Measurements from ENCODE around the gene GRAMD1B. TPM values are rescaled to one million over a fixed set of nuclear protein-coding genes. Genes with fewer than 3 reads are reported as not detected.

The GRAMD1B gene
- total and polyA plus RNA-seq, 4 donors: 0.29 to 2.6 (median 1.3) TPM

DNA sequence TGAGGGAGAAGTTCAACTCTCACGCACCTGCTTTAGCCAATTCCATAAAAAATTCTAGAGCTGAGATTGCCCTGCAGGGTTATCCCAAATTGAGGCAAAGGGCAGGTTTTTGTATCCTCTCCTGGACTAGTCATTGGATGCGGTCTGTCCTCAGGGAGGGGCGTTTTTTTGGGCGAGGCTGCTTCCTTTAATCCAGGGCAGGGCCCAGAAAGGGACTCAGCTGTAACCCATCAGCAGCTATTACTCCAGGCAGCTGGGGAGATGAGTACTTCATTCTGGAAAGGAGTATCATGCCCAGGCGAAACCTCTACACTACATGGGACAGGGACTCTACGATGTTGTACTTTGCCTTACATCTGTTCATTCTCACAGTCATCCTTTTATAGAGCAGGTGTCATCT, 121.0 kb downstream of the GRAMD1B start:
- no peaks in the 10 kb centered on the region for H3K4me1 ChIP-seq (ENCODE audit: control insufficient read depth in 4 of 4, insufficient read depth in 4 of 4, low read length in 3 of 4)
- 77% methylated on average over 6 of the region's 6 CpGs for WGBS
- no peak for DNase-seq (ENCODE audit: low spot score)
- no peak overlapping the region for H3K27ac ChIP-seq (ENCODE audit: low read depth in 1 of 2, low read length in 2 of 2)
- H3K4me3 ChIP-seq (ENCODE audit: low read depth in 1 of 3, low read length in 3 of 3): no peak overlapping the region
- H3K36me3 ChIP-seq (ENCODE audit: control insufficient read depth in 4 of 4, insufficient read depth in 3 of 4, low read depth in 1 of 4, low read length in 3 of 4): no peaks in the 10 kb centered on the region
- H3K9me3 ChIP-seq (ENCODE audit: control insufficient read depth in 4 of 4, low read length in 3 of 4): no peaks in the 10 kb centered on the region
- no peaks in the 10 kb centered on the region for H3K27me3 ChIP-seq (ENCODE audit: control insufficient read depth in 4 of 4, insufficient read depth in 4 of 4, low read length in 3 of 4)
- H3K9ac ChIP-seq (ENCODE audit: low read depth in 1 of 2, low read length in 2 of 2): no peak overlapping the region
- TF ChIP-seq FOXA1 (IDR thresholded peaks at IDR 0.05): no peak
- TF ChIP-seq HNF4G (IDR thresholded peaks at IDR 0.05): no peak
- TF ChIP-seq, protein P1, sequence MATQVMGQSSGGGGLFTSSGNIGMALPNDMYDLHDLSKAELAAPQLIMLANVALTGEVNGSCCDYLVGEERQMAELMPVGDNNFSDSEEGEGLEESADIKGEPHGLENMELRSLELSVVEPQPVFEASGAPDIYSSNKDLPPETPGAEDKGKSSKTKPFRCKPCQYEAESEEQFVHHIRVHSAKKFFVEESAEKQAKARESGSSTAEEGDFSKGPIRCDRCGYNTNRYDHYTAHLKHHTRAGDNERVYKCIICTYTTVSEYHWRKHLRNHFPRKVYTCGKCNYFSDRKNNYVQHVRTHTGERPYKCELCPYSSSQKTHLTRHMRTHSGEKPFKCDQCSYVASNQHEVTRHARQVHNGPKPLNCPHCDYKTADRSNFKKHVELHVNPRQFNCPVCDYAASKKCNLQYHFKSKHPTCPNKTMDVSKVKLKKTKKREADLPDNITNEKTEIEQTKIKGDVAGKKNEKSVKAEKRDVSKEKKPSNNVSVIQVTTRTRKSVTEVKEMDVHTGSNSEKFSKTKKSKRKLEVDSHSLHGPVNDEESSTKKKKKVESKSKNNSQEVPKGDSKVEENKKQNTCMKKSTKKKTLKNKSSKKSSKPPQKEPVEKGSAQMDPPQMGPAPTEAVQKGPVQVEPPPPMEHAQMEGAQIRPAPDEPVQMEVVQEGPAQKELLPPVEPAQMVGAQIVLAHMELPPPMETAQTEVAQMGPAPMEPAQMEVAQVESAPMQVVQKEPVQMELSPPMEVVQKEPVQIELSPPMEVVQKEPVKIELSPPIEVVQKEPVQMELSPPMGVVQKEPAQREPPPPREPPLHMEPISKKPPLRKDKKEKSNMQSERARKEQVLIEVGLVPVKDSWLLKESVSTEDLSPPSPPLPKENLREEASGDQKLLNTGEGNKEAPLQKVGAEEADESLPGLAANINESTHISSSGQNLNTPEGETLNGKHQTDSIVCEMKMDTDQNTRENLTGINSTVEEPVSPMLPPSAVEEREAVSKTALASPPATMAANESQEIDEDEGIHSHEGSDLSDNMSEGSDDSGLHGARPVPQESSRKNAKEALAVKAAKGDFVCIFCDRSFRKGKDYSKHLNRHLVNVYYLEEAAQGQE (IDR thresholded peaks at IDR 0.05): no peak
- no peak for TF ChIP-seq JUND (IDR thresholded peaks at IDR 0.05)
- no peak for TF ChIP-seq SP1 (IDR thresholded peaks at IDR 0.05)
- no peak for TF ChIP-seq EGR1 (IDR thresholded peaks at IDR 0.05; ENCODE audit: low read depth in 2 of 2)
- TF ChIP-seq HNF4A (conservative IDR thresholded peaks at IDR 0.05): no peak
- no peak for TF ChIP-seq YY1 (IDR thresholded peaks at IDR 0.05)
- TF ChIP-seq, protein P2, sequence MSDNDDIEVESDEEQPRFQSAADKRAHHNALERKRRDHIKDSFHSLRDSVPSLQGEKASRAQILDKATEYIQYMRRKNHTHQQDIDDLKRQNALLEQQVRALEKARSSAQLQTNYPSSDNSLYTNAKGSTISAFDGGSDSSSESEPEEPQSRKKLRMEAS (IDR thresholded peaks at IDR 0.05): no peak
- TF ChIP-seq GABPA (IDR thresholded peaks at IDR 0.05 in 1 of 2, conservative IDR thresholded peaks at IDR 0.05 in 1 of 2): no peak

DNA sequence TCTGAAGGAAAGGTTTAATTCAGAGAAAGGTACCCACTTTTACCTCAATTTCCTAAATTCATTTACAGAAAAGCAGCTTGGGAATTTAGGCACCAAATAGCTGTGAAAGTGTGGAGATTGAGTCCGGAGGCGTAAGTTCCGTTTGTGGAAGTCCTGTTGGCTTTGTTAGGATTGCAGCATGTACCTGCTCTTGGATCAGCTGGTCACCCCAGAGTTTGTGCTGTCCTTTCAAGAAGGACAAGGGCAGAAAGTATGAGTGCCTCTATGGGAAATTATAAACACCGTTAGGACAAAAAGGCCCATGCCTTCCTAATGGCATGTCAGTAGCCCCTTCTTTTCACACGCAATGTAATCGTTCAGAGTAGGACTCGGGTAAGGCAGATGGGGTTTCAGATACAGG, 126.6 kb downstream of the GRAMD1B start:
- no peak for DNase-seq (ENCODE audit: low spot score)
- WGBS: 88% methylated on average over 7 of the region's 7 CpGs
- Histone ChIP-seq H3K4me3 (ENCODE audit: low read depth in 1 of 3, low read length in 3 of 3) (no peak overlapping the region), H3K4me1 (ENCODE audit: control insufficient read depth in 4 of 4, insufficient read depth in 4 of 4, low read length in 3 of 4) (peaks cover 0 to 5% (median 0%) of the 10 kb centered on the region in 4 donors), H3K27ac (ENCODE audit: low read depth in 1 of 2, low read length in 2 of 2) (no peak overlapping the region), H3K36me3 (ENCODE audit: control insufficient read depth in 4 of 4, insufficient read depth in 3 of 4, low read depth in 1 of 4, low read length in 3 of 4) (no peaks in the 10 kb centered on the region), H3K9me3 (ENCODE audit: control insufficient read depth in 4 of 4, low read length in 3 of 4) (no peaks in the 10 kb centered on the region), H3K9ac (ENCODE audit: low read depth in 1 of 2, low read length in 2 of 2) (no peak overlapping the region), H3K27me3 (ENCODE audit: control insufficient read depth in 4 of 4, insufficient read depth in 4 of 4, low read length in 3 of 4) (no peaks in the 10 kb centered on the region)
- TF ChIP-seq YY1 (IDR thresholded peaks at IDR 0.05) (no peak), GABPA (IDR thresholded peaks at IDR 0.05 in 1 of 2, conservative IDR thresholded peaks at IDR 0.05 in 1 of 2) (no peak), RXRA (IDR thresholded peaks at IDR 0.05) (no peak), FOXA2 (IDR thresholded peaks at IDR 0.05) (no peak), RAD21 (IDR thresholded peaks at IDR 0.05) (no peak), NR2F2 (IDR thresholded peaks at IDR 0.05) (no peak)
- TF ChIP-seq, protein P3, sequence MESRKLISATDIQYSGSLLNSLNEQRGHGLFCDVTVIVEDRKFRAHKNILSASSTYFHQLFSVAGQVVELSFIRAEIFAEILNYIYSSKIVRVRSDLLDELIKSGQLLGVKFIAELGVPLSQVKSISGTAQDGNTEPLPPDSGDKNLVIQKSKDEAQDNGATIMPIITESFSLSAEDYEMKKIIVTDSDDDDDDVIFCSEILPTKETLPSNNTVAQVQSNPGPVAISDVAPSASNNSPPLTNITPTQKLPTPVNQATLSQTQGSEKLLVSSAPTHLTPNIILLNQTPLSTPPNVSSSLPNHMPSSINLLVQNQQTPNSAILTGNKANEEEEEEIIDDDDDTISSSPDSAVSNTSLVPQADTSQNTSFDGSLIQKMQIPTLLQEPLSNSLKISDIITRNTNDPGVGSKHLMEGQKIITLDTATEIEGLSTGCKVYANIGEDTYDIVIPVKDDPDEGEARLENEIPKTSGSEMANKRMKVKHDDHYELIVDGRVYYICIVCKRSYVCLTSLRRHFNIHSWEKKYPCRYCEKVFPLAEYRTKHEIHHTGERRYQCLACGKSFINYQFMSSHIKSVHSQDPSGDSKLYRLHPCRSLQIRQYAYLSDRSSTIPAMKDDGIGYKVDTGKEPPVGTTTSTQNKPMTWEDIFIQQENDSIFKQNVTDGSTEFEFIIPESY (IDR thresholded peaks at IDR 0.05): no peak
- TF ChIP-seq, protein P4, sequence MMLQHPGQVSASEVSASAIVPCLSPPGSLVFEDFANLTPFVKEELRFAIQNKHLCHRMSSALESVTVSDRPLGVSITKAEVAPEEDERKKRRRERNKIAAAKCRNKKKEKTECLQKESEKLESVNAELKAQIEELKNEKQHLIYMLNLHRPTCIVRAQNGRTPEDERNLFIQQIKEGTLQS (IDR thresholded peaks at IDR 0.05): no peak

All from liver (tissue), 9 donors.